ENCODE results near the gene ALDH1A1.
"Not testable (repeated sequence)": the region's sequence is repeated elsewhere in the genome, so short reads cannot be mapped to it uniquely, and the experiment has no call there.

The ALDH1A1 gene

DNA sequence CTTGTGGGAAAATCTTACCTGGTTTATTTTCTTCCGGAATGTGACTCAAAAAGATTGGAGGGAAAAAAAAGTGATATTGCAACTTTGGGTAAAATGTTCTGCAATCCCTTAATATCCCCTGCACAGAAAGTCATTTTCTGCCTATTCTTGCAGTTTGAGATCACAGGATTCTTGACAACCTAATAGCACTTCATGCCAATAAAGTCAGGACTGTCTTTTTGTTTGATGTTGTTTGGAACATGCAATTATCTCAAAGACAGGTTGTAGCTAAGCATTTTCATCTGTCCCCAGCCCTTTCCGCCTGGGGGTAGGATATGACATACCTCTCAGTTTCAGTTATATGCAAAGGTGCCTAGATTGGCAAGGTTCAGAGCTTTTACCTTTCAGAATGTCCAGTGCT lies 63.9 kb downstream of the ALDH1A1 start:
- TF ChIP-seq JUND (IDR thresholded peaks at IDR 0.05; ENCODE audit: low read depth), result no peak
- in situ Hi-C loops (cut with HindIII; ENCODE audit: low pct_unique_long_range_greater_than_20kb, low sequenced_read_pairs), result no loop called here
- no peak for DNase-seq (ENCODE audit: low read depth in 1 of 2, low spot score in 1 of 2)

DNA sequence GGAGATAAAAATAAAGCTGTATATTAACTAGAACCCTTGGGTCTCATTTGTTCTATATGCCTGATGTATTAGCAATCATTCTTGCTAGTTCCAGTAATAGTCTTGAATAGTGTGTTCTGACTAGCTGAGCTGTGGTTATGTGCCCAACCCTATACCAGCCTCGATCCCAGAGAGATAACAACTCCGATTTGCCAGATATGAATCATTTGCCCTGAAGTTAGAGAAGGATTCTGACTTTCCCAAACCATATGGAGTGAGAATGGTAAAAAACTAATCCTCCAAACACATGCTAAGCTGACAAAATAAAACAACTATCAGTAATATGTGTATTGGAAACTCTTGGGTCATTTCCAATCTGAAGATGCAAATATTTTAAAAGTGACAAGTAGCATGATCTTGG lies 64.8 kb downstream of the ALDH1A1 start:
- DNase-seq (ENCODE audit: low read depth in 1 of 2, low spot score in 1 of 2), result no peak
- no peak for TF ChIP-seq JUND (IDR thresholded peaks at IDR 0.05; ENCODE audit: low read depth)
- in situ Hi-C loops (cut with HindIII; ENCODE audit: low pct_unique_long_range_greater_than_20kb, low sequenced_read_pairs), result no loop called here

DNA sequence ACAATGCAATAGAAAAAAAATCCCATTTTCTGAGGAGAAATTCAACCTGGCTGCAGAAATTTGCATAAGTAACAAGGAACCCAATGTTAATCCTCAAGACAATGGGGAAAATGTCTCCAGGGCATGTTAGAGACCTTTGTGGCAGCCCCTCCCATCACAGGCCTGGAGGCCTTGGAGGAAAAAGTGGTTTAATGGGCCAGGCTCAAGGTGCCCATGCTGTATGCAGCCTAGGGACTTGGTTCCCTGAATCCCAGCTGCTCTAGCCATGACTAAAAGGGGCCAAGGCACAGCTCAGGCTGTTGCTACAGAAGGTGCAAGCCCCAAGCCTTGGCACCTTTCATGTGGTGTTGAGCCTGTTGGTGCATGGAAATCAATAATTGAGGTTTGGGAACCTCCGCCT lies 66.5 kb downstream of the ALDH1A1 start:
- no peak for DNase-seq (ENCODE audit: low read depth in 1 of 2, low spot score in 1 of 2)
- in situ Hi-C loops (cut with HindIII; ENCODE audit: low pct_unique_long_range_greater_than_20kb, low sequenced_read_pairs), result no loop called here
- no peak for TF ChIP-seq JUND (IDR thresholded peaks at IDR 0.05; ENCODE audit: low read depth)

DNA sequence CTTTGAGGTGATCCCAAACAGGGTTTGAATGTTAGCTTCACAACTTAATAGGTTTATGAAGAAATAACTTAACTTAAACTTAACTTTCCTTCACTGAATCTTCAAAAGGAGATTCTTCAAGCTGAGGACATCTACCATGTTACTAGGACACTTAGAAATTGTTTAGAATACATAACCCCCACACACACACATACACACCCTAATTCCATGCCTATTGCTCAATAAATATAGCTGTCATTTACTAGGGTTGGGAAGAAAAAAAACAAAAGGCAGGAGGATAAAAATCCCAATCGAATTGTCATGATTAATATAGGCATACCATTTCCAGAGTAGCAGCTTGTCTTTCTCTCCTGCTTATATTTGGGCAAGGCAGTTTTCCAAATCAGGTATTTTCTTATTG lies 68.3 kb downstream of the ALDH1A1 start:
- TF ChIP-seq JUND (IDR thresholded peaks at IDR 0.05; ENCODE audit: low read depth), result no peak
- in situ Hi-C loops (cut with HindIII; ENCODE audit: low pct_unique_long_range_greater_than_20kb, low sequenced_read_pairs), result no loop called here
- no peak for DNase-seq (ENCODE audit: low read depth in 1 of 2, low spot score in 1 of 2)

DNA sequence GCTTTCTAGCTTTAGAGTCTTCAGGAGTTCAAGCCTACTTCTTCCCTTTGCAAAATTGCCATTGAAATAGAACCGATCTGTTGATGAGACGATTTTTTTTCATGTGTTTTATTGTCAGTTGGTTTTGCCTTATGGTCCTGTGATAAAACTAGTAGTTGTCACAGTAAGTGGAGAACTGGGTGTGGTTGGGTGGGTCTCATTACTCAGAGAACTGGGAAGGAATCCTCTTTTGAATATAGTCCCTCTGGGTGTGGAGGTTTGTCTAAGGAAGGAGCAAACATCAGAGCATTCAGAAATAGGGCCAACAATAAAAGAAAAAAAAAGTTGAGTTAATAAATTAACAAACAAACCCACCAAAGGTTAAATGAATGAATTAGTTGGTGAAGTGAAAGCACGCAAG lies 69.0 kb downstream of the ALDH1A1 start:
- TF ChIP-seq JUND (IDR thresholded peaks at IDR 0.05; ENCODE audit: low read depth), result no peak
- in situ Hi-C loops (cut with HindIII; ENCODE audit: low pct_unique_long_range_greater_than_20kb, low sequenced_read_pairs), result no loop called here
- DNase-seq (ENCODE audit: low read depth in 1 of 2, low spot score in 1 of 2), result no peak

DNA sequence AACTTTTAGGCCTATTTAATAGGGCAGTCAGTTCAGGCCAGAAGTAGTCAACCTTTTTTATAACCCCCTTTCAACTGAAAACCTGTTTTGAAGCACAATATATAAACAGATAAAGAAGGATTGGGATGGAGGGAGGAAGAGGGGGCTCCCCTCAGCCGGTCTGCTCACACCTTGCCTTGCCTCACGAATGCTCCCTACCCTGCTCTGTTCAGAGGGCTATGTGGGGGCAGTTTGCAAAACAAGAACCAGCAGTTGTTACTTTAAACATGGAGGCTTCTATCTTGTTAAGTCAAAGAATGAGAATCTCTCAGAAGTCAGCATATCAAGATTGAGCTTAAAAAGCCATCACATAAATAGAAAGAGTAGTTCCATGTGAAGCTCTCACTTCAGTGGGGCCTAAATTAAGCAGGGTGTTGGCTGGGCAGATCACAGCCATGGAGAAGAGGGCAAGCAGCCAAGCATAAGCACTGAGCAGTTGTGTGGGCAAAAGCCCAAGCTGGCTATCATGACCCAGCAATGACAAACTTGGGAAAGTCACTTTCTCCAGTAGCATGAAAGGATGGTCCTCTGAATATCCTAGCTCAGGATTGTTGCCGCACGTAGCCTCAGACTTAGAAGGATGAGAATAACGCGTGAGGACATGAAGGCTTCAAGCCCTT lies 70.6 kb downstream of the ALDH1A1 start:
- no peak for TF ChIP-seq JUND (IDR thresholded peaks at IDR 0.05; ENCODE audit: low read depth)
- in situ Hi-C loops (cut with HindIII; ENCODE audit: low pct_unique_long_range_greater_than_20kb, low sequenced_read_pairs), result no loop called here
- DNase-seq (ENCODE audit: low read depth in 1 of 2, low spot score in 1 of 2), result no peak

DNA sequence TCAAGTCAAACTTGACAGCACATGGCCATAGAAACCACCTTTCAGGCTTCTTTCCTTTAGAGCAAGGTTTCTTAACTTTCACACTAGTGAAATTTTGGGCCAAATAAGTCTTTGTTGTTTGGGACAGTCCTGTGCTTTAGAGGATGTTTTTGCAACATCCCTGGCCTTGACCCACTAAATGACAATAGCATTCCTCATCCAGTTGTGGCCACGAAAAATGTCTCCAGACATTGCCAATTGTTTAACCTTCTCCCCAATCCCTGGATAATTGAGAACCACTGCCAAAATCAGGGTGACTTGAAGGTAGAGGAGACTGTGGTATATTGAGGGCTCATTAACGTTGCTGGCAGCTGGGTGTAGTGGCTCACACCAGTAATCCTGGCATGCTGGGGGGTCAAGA lies 72.0 kb downstream of the ALDH1A1 start:
- no peak for DNase-seq (ENCODE audit: low read depth in 1 of 2, low spot score in 1 of 2)
- TF ChIP-seq JUND (IDR thresholded peaks at IDR 0.05; ENCODE audit: low read depth), result no peak
- in situ Hi-C loops (cut with HindIII; ENCODE audit: low pct_unique_long_range_greater_than_20kb, low sequenced_read_pairs), result no loop called here

DNA sequence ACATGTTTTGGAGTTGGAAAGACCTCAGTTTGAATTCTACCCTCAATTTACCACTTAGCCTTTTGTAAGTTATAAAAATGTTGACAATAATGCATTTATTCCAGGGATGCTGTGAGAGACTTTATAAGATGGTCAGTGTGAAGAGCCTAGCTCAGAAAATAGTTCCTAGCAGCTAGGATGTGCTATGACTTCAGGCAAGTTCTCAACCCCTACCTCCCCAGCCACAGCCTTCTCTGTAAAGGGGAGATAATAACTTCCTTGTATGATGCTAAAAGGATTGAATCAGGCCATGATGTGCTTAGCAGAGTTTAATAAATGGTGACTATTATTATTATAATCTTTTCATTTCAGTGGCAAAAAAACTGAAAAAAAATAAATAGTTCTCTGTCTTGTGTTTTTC lies 77.6 kb downstream of the ALDH1A1 start:
- in situ Hi-C loops (cut with HindIII; ENCODE audit: low pct_unique_long_range_greater_than_20kb, low sequenced_read_pairs), result no loop called here
- no peak for TF ChIP-seq JUND (IDR thresholded peaks at IDR 0.05; ENCODE audit: low read depth)

DNA sequence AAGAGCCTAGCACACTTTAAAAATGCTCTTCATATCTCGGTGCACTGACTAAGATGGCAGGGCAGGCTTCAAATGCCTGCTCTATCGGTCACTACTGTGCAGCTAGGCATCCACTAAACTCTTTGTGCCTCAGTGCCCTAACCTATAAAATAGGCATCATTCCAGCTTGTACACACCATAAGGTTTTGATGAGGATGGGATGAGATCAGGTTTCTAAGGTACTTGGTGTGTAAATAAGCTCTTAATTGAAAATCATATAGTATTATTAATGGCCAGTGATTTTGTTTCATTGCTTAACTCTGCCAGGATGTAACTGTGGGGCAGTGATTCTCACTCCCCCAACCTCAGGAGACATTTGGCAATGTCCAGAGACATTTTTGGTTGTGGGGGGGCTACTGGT lies 78.5 kb downstream of the ALDH1A1 start:
- no peak for TF ChIP-seq JUND (IDR thresholded peaks at IDR 0.05; ENCODE audit: low read depth)
- DNase-seq (ENCODE audit: low read depth in 1 of 2, low spot score in 1 of 2), result no peak
- in situ Hi-C loops (cut with HindIII; ENCODE audit: low pct_unique_long_range_greater_than_20kb, low sequenced_read_pairs), result no loop called here

More for the DNA sequence above, 77.6 kb downstream of the ALDH1A1 start:
- DNase-seq (ENCODE audit: low read depth in 1 of 2, low spot score in 1 of 2), result no peak

DNA sequence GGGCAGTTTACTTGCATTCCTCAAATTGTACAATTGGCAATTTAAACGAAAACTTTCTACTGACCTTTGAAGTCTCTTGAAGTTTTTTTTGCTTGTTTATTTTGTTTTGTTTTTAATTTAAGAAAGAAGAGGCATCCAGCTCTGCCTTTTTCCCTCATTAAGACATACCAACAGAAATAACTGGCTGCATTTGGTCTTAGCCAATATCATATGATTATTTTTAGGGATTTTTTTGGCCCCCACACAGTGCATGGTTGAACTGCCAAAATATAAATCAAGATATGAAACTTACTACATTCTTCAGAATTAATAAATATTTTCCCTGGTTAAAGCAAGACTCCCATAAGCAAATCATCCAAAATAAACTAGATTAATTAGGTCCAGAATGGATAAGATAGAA lies 79.4 kb downstream of the ALDH1A1 start:
- TF ChIP-seq JUND (IDR thresholded peaks at IDR 0.05; ENCODE audit: low read depth), result no peak
- DNase-seq (ENCODE audit: low read depth in 1 of 2, low spot score in 1 of 2), result no peak
- in situ Hi-C loops (cut with HindIII; ENCODE audit: low pct_unique_long_range_greater_than_20kb, low sequenced_read_pairs), result no loop called here

DNA sequence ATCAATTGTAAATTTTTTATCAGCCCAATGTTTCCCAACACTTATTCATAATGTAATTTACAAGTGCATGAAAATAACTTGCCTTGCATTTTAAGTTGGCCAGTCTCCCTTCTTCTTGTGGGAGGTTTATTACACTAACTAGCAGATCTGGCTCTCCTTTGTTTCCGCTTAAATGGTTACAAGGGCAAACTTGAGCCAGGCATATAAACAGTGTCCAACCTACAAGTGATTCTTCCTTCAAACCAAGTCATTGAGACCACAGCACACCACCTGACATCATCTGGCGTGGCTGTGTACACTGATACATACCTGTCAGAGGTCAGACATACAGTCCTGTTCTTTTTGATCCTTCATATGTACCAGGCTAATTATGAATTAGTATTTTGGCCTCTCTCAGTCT lies 80.1 kb downstream of the ALDH1A1 start:
- DNase-seq (ENCODE audit: low read depth in 1 of 2, low spot score in 1 of 2), result no peak
- in situ Hi-C loops (cut with HindIII; ENCODE audit: low pct_unique_long_range_greater_than_20kb, low sequenced_read_pairs), result no loop called here
- TF ChIP-seq JUND (IDR thresholded peaks at IDR 0.05; ENCODE audit: low read depth), result no peak

DNA sequence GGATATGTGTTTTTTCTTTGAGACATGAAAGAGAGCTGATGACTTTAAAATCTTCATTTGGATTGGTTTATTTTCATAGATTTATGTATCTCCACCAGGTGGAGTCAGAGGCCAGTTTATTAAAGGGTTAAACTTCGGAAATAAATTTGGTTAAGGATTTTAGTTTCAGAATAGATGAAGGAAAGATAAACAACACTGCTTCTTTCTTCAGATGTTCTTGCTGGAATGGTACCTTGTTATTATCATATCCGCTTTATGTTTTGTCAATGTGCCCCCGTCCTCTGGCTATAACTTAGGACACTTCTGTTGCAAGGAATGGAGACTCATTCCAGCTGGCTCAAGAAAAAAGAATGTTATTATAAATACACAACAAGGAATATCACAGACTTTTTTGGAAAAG lies 81.2 kb downstream of the ALDH1A1 start:
- TF ChIP-seq JUND (IDR thresholded peaks at IDR 0.05; ENCODE audit: low read depth), result no peak
- peak in 1 of 2 experiments; percentile 3 for DNase-seq (ENCODE audit: low read depth in 1 of 2, low spot score in 1 of 2)
- in situ Hi-C loops (cut with HindIII; ENCODE audit: low pct_unique_long_range_greater_than_20kb, low sequenced_read_pairs), result no loop called here

DNA sequence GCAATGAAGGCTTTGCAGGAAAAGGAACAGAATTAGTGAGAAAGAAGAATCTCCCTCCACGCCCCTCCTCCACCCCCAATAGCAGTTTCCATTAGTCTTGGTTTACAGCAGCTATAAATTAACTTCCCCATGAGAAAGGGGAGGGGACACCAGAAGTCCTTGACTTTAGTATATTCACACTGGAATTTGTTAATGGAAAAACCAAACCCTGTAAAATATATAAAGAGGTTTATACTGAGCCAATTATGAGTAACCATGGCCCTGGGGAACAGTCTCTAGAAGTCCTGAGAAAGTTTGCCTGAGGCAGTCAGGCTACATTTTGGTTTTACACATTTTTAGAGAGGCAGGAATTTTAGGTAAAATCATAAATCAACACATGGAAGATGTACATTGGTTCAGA lies 88.5 kb downstream of the ALDH1A1 start:
- DNase-seq (ENCODE audit: low read depth in 1 of 2, low spot score in 1 of 2), result no peak
- in situ Hi-C loops (cut with HindIII; ENCODE audit: low pct_unique_long_range_greater_than_20kb, low sequenced_read_pairs), result no loop called here
- no peak for TF ChIP-seq JUND (IDR thresholded peaks at IDR 0.05; ENCODE audit: low read depth)

DNA sequence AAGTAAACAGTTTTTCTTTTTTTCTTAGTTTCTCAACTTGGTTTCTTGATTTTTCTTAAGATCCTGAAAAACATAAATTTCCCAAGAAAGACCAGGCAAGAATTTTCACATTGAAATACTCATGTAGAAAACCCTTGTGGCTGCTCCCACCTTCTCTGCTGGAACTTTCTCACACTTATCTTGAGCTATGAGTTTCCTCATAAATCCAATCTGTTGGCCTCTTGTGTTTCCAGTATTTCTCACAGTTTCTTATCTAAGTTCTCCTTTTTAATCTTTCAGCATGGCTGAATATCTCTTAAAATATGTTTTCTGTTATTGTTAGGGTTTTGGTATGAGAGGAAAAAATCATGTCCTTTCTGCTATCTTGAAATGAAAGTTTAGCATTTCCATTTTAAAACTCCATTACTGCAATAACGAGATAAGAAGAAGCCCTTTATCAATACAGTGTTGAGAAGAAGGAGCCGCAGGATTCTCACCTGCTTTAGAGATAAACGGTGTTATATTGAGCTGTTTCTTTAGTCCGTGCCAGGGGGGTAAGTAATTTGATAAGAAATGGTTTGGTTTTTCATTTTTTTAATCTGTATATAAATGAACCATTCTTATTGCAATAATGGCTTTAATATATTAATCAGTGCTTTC lies 89.3 kb downstream of the ALDH1A1 start:
- no peak for TF ChIP-seq JUND (IDR thresholded peaks at IDR 0.05; ENCODE audit: low read depth)
- no peak for DNase-seq (ENCODE audit: low read depth in 1 of 2, low spot score in 1 of 2)
- in situ Hi-C loops (cut with HindIII; ENCODE audit: low pct_unique_long_range_greater_than_20kb, low sequenced_read_pairs), result no loop called here

DNA sequence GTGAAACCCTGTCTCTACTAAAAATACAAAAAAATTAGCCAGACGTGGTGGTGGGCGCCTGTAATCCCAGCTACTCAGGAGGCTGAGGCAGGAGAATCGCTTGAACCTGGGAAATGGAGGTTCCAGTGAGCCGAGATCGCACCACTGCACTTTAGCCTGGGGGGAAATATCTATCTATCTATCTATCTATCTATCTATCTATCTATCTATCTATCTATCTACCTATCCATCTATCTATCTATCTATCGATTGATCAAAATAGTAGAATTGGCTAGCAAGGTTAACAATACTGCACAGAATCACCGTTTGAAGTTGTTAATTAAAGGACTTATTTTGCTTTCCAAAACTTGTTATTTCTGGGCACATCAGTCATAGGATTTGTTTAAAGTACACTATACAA lies 90.1 kb downstream of the ALDH1A1 start:
- in situ Hi-C loops (cut with HindIII; ENCODE audit: low pct_unique_long_range_greater_than_20kb, low sequenced_read_pairs); DNase-seq (ENCODE audit: low read depth in 1 of 2, low spot score in 1 of 2): not testable (repeated sequence)
